GM19328 (cell line): ENCODE results near the gene C1orf167.

Experiments
- ATAC-seq: cut with Tn5 transposase; IDR thresholded peaks from one replicate; pipeline ENCODE4 v1.9.1; 2021; ENCODE audit warnings: mild to moderate bottlenecking, moderate library complexity; ENCODE audit not compliant: unreplicated experiment

The C1orf167 gene

GRCh38 chr1:11761988-11762406 is at the start of gene C1orf167:
Gene C1orf167, plus strand, starts transcription at chr1:11762193. Its CDS starts 2,208 bp downstream, at chr1:11764401.
- ATAC-seq, result no peak

GRCh38 chr1:11712285-11712684 is 49.7 kb upstream of the C1orf167 start:
- no peak for ATAC-seq

GRCh38 chr1:11713095-11713494 is 48.9 kb upstream of the C1orf167 start:
- no peak for ATAC-seq

GRCh38 chr1:11714831-11715575 is 47.0 kb upstream of the C1orf167 start:
- no peak for ATAC-seq

- ATAC-seq, result no peak
These were observed 42.5 kb upstream of the C1orf167 start for GRCh38 chr1:11719313-11720032.

- no peak for ATAC-seq
These were observed 42.0 kb upstream of the C1orf167 start for GRCh38 chr1:11720033-11720376.

- no peak for ATAC-seq
These were observed 41.5 kb upstream of the C1orf167 start for GRCh38 chr1:11720525-11720924.

GRCh38 chr1:11721311-11721710 is 40.7 kb upstream of the C1orf167 start:
- no peak for ATAC-seq

GRCh38 chr1:11722538-11722937 is 39.5 kb upstream of the C1orf167 start:
- no peak for ATAC-seq

GRCh38 chr1:11725616-11726015 is 36.4 kb upstream of the C1orf167 start:
- no peak for ATAC-seq

GRCh38 chr1:11727119-11727518 is 34.9 kb upstream of the C1orf167 start:
- ATAC-seq, result no peak

- ATAC-seq, result no peak
These were observed 33.7 kb upstream of the C1orf167 start for GRCh38 chr1:11728126-11728806.

GRCh38 chr1:11729155-11729497 is 32.9 kb upstream of the C1orf167 start:
- ATAC-seq, result no peak

GRCh38 chr1:11729498-11730428 is 32.2 kb upstream of the C1orf167 start:
- no peak for ATAC-seq

GRCh38 chr1:11730429-11730891 is 31.5 kb upstream of the C1orf167 start:
- no peak for ATAC-seq

- no peak for ATAC-seq
These were observed 30.2 kb upstream of the C1orf167 start for GRCh38 chr1:11731691-11732283.

GRCh38 chr1:11733306-11733705 is 28.7 kb upstream of the C1orf167 start:
- no peak for ATAC-seq

- ATAC-seq, result no peak
These were observed 26.5 kb upstream of the C1orf167 start for GRCh38 chr1:11735531-11735853.

GRCh38 chr1:11735854-11736745 is 25.9 kb upstream of the C1orf167 start, which contains the start of gene AGTRAP:
Gene AGTRAP, plus strand, starts transcription at chr1:11736136. Its CDS starts 73 bp downstream, at chr1:11736209.
- no peak for ATAC-seq
